Loucy (cell line): ENCODE data around the gene PON1.
A peak's percentile ranks its signal among the peaks of the same experiment; 100 is the strongest.

Experiments used
- H2AFZ ChIP-seq: fragments of 200-600 bp; sonication (generic); 2 replicates; pipeline ENCODE4 v1.6.0; 2016; ENCODE audit warnings: antibody characterized with exemption, mild to moderate bottlenecking, low read length, moderate library complexity
- H3F3A ChIP-seq: fragments of 200-600 bp; 2 replicates; pipeline ENCODE4 v1.6.0; 2016; ENCODE audit warnings: antibody characterized with exemption, low read depth, mild to moderate bottlenecking
- H3K27me3 ChIP-seq: fragments of 200-600 bp; sonication (generic); 2 replicates; pipeline ENCODE4 v1.6.1; 2014; ENCODE audit warnings: low read length, mild to moderate bottlenecking; ENCODE audit not compliant: insufficient read depth, poor library complexity, severe bottlenecking
- H3K36me3 ChIP-seq: fragments of 200-600 bp; sonication (generic); 2 replicates; pipeline ENCODE4 v1.6.1; 2016; ENCODE audit warnings: low read length; ENCODE audit not compliant: insufficient read depth
- H3K4me1 ChIP-seq: fragments of 200-600 bp; sonication (generic); 2 replicates; pipeline ENCODE4 v1.5.1; 2014; ENCODE audit warnings: low read length, mild to moderate bottlenecking; ENCODE audit not compliant: insufficient read depth, poor library complexity, severe bottlenecking
- H3K4me2 ChIP-seq: fragments of 200-600 bp; sonication (generic); 2 replicates; pipeline ENCODE4 v1.6.0; 2014; ENCODE audit warnings: antibody characterized with exemption, low read length, low read depth, mild to moderate bottlenecking; ENCODE audit not compliant: poor library complexity, severe bottlenecking
- H3K4me3 ChIP-seq: fragments of 200-600 bp; sonication (generic); 2 replicates; pipeline ENCODE4 v1.5.1; 2014; ENCODE audit warnings: low read length, mild to moderate bottlenecking, mixed read lengths; ENCODE audit not compliant: poor library complexity, severe bottlenecking
- H3K79me2 ChIP-seq: fragments of 200-600 bp; sonication (generic); 2 replicates; pipeline ENCODE4 v1.6.1; 2014; ENCODE audit warnings: low read length; ENCODE audit not compliant: insufficient read depth
- H3K9ac ChIP-seq: fragments of 200-600 bp; sonication (generic); 2 replicates; pipeline ENCODE4 v1.6.0; 2014; ENCODE audit warnings: mild to moderate bottlenecking, low read depth, low read length, moderate library complexity; ENCODE audit not compliant: poor library complexity, severe bottlenecking
- H3K9me2 ChIP-seq: fragments of 200-600 bp; sonication (generic); replicated peaks from 2 replicates; pipeline ENCODE4 v1.6.1; 2016; ENCODE audit warnings: low read depth, low read length, mixed read lengths
- H3K9me3 ChIP-seq: fragments of 200-600 bp; sonication (generic); 2 replicates; pipeline ENCODE4 v1.6.1; 2014; ENCODE audit warnings: mild to moderate bottlenecking, antibody characterized with exemption, low read length, low read depth; ENCODE audit not compliant: insufficient read depth
- H4K20me1 ChIP-seq: fragments of 200-600 bp; sonication (generic); 2 replicates; pipeline ENCODE4 v1.6.0; 2014; ENCODE audit warnings: antibody characterized with exemption, low read length, mild to moderate bottlenecking; ENCODE audit not compliant: insufficient read depth, poor library complexity, severe bottlenecking
- CTCF ChIP-seq: fragments of 200-600 bp; sonication (generic); conservative IDR thresholded peaks from 2 replicates; pipeline ENCODE4 v1.5.1; 2014; ENCODE audit warnings: mild to moderate bottlenecking, antibody characterized with exemption, low read length
- EZH2phosphoT487 ChIP-seq: fragments of 200-600 bp; IDR thresholded peaks from 2 replicates; pipeline ENCODE4 v1.6.1; 2018; ENCODE audit warnings: antibody characterized with exemption, mild to moderate bottlenecking, moderate library complexity, borderline replicate concordance

Gene PON1

GRCh38 chr7:95251966-95252365 lies 72.4 kb downstream of the PON1 start:
- no peaks in the 10 kb centered on the region for H3K27me3 ChIP-seq
- TF ChIP-seq CTCF, result no peak
- TF ChIP-seq EZH2phosphoT487, result no peak

DNA sequence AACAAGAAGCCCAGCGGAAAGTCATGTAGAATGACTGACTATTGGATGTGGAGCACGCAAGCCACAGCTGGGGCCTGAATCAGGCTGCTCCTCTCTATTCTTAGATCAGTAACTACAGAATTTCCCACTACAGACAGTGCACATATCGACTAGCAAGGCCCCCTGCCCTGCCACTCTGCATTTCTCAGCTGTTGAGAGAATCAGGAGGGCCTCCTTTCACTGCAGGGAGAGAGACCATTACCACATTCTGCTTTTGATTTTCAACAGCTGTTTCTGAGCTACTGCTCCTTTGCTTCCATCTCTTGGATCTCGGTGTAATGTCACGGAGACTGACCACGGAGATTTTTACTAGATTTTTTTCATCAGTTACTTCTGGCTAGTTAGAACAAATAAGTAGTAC lies 73.8 kb downstream of the PON1 start:
- Histone ChIP-seq H3K9ac (no peak overlapping the region), H3K4me1 (peaks cover 4% of the 10 kb centered on the region), H2AFZ (no peak overlapping the region), H3F3A (no peaks in the 10 kb centered on the region), H3K27me3 (no peaks in the 10 kb centered on the region), H3K4me3 (no peak overlapping the region), H3K4me2 (no peak overlapping the region), H3K9me3 (no peaks in the 10 kb centered on the region), H4K20me1 (no peaks in the 10 kb centered on the region), H3K36me3 (no peaks in the 10 kb centered on the region), H3K9me2 (no peaks in the 10 kb centered on the region), H3K79me2 (no peaks in the 10 kb centered on the region)
- TF ChIP-seq EZH2phosphoT487 (no peak), CTCF (no peak)

More at GRCh38 chr7:95251966-95252365, 72.4 kb downstream of the PON1 start:
- no peak overlapping the region for H3K4me2 ChIP-seq
- no peaks in the 10 kb centered on the region for H3F3A ChIP-seq
- no peak overlapping the region for H3K9ac ChIP-seq
- H4K20me1 ChIP-seq, result no peaks in the 10 kb centered on the region
- no peaks in the 10 kb centered on the region for H3K36me3 ChIP-seq
- no peaks in the 10 kb centered on the region for H3K79me2 ChIP-seq
- H3K9me2 ChIP-seq, result no peaks in the 10 kb centered on the region
- H3K9me3 ChIP-seq, result no peaks in the 10 kb centered on the region
- H3K4me1 ChIP-seq, result no peaks in the 10 kb centered on the region
- H2AFZ ChIP-seq, result 0 out of 2 replicates have a peak overlapping the region, but pooled peaks have one; percentile 26
- H3K4me3 ChIP-seq, result no peak overlapping the region
